CD4-positive, alpha-beta T cell treated with Interferon gamma for 1 hour (primary cell): ENCODE measurements around the gene GNG5.
"Not testable (repeated sequence)": the region's sequence is repeated elsewhere in the genome, so short reads cannot be mapped to it uniquely, and the experiment has no call there.

ENCODE experiments used
- DNase-seq: peaks from one replicate; pipeline ENCODE4 v3.0.0-alpha.2; 2020

GNG5 gene

DNA sequence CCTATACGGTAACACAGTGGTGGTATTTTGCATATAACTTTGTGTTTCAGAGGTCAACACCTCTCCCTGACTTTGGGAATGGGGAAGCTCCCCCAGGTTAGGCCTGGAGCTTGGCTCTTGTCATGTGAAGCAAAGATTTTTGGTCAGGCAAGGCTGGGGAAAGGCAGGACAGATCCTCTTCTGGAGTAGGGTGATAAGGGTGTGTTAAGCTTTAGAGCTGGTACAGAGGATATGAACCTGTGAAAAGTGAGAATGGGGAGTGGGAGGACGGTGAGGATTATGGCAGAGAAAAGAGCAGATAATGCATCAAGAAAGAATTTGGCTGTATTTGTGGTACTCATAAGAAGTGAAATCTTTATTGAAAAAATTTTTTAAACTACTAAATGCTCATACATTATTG is 25.1 kb downstream of the GNG5 start:
- no peak for DNase-seq

- no peak for DNase-seq
These were observed 25.7 kb downstream of the GNG5 start for GRCh38 chr1:84480650-84481049.

DNA sequence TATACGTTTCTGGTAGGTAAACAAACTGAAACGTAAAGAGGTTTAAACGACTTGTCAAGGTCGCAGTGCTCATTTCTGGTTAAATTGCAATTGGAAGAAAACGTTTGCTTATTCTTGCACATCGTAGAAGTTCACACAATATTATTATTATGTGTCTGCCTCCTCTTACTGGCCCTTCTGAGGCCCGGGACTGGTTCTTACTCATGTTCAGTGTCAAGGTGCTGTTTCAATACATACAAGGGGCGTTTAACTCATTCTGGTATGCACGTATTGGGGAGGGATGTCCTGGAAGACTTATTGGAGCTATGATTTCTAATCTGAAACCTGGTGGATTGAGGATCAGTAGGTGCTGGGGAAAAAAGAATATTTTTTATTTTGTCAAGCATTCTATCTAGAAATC is 26.4 kb downstream of the GNG5 start:
- DNase-seq, result no peak

DNA sequence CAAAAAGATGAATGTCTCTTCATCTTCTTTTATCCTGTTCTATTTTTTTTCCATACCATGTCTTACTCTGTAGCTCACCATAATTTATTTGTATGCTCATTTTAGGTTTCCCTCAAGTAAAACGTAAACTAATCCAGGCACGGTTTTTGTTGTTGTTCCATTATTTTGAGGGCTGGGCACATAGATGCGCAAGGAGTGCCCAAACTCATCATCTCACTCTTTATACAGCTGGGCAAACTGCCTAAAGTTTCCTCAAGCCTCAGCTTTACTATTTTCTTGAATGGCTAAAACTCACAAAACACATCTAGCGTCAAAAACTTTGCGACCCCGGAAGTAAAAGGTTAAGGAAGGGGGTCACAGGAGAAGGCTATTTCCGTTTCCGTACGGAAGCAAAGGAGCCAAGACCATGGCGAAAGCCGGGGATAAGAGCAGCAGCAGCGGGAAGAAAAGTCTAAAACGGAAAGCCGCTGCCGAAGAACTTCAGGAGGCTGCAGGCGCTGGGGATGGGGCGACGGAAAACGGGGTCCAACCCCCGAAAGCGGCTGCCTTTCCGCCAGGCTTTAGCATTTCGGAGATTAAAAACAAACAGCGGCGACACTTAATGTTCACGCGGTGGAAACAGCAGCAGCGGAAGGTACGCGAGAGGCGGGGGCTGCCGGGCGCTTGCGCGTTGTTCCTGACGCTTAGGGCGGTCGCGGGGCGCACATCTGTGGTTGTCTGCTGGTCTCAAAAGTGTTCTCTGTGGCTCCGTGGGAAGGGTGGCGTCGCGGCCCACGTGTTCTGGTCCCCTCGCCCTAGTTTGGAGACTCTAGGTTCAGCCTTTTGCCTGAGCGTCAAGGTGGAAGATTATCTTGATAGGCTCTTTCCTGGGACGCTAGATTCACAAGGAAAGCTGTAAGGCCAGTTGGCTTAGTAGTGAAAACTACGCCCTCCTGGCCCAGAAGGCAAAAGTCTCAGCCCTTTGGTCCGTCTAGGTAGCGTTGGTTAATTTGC is 27.2 kb downstream of the GNG5 start, which contains the start of gene RPF1:
RPF1 (plus strand) TSS at position 391 of the 993 bp plus-strand sequence; CDS start at position 407, 16 bp downstream.
- peak; percentile 81 for DNase-seq

DNA sequence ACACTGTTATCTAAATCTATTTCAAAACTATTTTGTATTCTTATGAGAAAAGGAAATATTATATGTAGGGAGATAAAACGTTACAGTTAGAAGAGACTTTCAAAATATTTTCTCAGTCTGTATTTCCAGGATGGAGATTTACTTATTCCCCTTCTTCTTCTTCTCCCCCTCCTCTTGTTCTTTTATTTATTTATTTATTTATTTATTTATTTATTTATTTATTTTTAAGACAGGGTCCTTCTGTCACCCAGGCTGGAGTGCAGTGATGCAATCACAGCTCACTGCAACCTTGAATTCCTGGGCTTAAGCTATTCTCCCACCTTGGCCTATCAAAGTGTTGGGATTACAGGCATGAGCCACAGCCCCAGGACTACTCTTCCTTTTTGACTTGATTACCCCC is 30.2 kb downstream of the GNG5 start:
- DNase-seq, result no peak

DNA sequence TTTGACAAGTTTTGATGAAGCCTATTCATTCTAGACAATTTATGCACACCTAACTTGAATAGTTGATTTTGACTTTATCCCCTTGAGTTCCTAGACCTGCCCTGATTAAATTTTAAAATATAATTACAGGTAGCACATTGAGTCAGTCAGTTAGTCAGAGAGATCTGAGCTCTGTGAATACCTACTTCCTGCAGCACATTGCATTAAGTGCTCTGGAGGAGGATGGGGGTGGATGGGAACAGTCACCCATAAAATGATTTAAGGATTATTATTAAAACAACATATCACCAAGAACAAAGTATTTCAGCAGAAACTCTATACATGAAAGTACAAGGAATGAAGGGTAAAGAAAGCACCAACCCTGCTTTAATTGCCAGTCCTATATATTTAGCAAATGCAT is 39.1 kb downstream of the GNG5 start:
- DNase-seq, result no peak

GRCh38 chr1:84462118-84462517 is 44.3 kb downstream of the GNG5 start:
- DNase-seq, result no peak

DNA sequence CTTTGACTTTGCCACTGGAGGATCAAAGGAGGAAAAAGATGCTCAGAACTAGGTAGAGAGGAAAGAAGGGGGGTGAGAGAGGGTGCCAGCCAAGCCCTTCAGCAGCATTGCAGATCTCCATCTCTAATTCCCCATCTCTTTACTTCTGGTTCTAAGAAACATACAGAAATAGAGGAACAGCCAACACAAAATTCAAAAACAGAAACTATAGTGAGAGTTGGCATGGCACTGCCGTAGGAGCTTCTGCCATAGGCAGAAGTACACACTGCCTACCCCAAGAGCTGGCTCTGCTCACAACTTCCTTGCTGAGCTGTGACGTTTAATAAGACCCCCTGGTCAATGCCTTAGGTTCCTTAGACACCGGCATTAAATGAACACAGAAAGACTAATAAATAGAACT is 53.9 kb downstream of the GNG5 start:
- no peak for DNase-seq

GRCh38 chr1:84450910-84451309 is 55.5 kb downstream of the GNG5 start:
- DNase-seq, result no peak

GRCh38 chr1:84448704-84449103 is 57.7 kb downstream of the GNG5 start:
- DNase-seq, result not testable (repeated sequence)
